SK-N-SH treated with all-trans-retinoic acid at 6 μM for 48 hours (cell line): ENCODE data around the gene SNRPA1.

Source experiments
- ATAC-seq: fragments of 200-7000 bp; cut with Tn5 transposase; 3 replicates; pipeline ENCODE4 v1.9.1; 2020; ENCODE audit warnings: mild to moderate bottlenecking, moderate library complexity
- BACH2 ChIP-seq: fragments of 250-450 bp; sonication (Bioruptor Pico); IDR thresholded peaks from 2 replicates; pipeline ENCODE4 v1.9.0; 2021; ENCODE audit warnings: mild to moderate bottlenecking, borderline replicate concordance
- CREB5 ChIP-seq: fragments of 250-450 bp; sonication (Bioruptor Pico); IDR thresholded peaks from 2 replicates; pipeline ENCODE4 v1.5.1; 2020; ENCODE audit warnings: low read depth, mild to moderate bottlenecking, moderate library complexity
- CSDC2 ChIP-seq: fragments of 250-450 bp; sonication (Bioruptor Pico); IDR thresholded peaks from 2 replicates; pipeline ENCODE4 v1.5.0; 2020; ENCODE audit warnings: mild to moderate bottlenecking, moderate library complexity
- ESRRG ChIP-seq: fragments of 250-450 bp; sonication (Bioruptor Pico); IDR thresholded peaks from 2 replicates; pipeline ENCODE4 v1.6.1; 2021; ENCODE audit warnings: mild to moderate bottlenecking
- GLIS3 ChIP-seq: fragments of 250-450 bp; sonication (Bioruptor Pico); IDR thresholded peaks from 2 replicates; pipeline ENCODE4 v1.5.0; 2020; ENCODE audit warnings: mild to moderate bottlenecking, moderate library complexity
- ISL1 ChIP-seq: fragments of 250-450 bp; sonication (Bioruptor Pico); IDR thresholded peaks from 2 replicates; pipeline ENCODE4 v2.1.2; 2022; ENCODE audit warnings: mild to moderate bottlenecking, moderate library complexity
- OSR1 ChIP-seq: fragments of 250-450 bp; sonication (Bioruptor Pico); IDR thresholded peaks from 2 replicates; pipeline ENCODE4 v1.8.0; 2022; ENCODE audit warnings: moderate library complexity, mild to moderate bottlenecking, inconsistent platforms
- PPARA ChIP-seq: fragments of 250-450 bp; sonication (Bioruptor Pico); IDR thresholded peaks from 2 replicates; pipeline ENCODE4 v1.5.0; 2020; ENCODE audit warnings: mild to moderate bottlenecking, borderline replicate concordance
- RARB ChIP-seq: fragments of 250-450 bp; sonication (Bioruptor Pico); IDR thresholded peaks from 2 replicates; pipeline ENCODE4 v1.8.0; 2021; ENCODE audit warnings: mild to moderate bottlenecking, moderate library complexity
- SNAI2 ChIP-seq: fragments of 250-450 bp; sonication (Bioruptor Pico); IDR thresholded peaks from 2 replicates; pipeline ENCODE4 v1.5.0; 2020; ENCODE audit warnings: mild to moderate bottlenecking, moderate library complexity
- TOX ChIP-seq: fragments of 250-450 bp; sonication (Bioruptor Pico); IDR thresholded peaks from 2 replicates; pipeline ENCODE4 v1.8.0; 2021; ENCODE audit warnings: mild to moderate bottlenecking, moderate library complexity, borderline replicate concordance
- TSHZ2 ChIP-seq: fragments of 250-450 bp; sonication (Bioruptor Pico); IDR thresholded peaks from 2 replicates; pipeline ENCODE4 v1.5.0; 2020; ENCODE audit warnings: mild to moderate bottlenecking, moderate library complexity
- ZC3H10 ChIP-seq: fragments of 250-450 bp; sonication (Bioruptor Pico); IDR thresholded peaks from 2 replicates; pipeline ENCODE4 v1.5.1; 2021; ENCODE audit warnings: mild to moderate bottlenecking, moderate library complexity
- ZFP3 ChIP-seq: fragments of 250-450 bp; sonication (Bioruptor Pico); IDR thresholded peaks from 2 replicates; pipeline ENCODE4 v1.5.0; 2020; ENCODE audit warnings: mild to moderate bottlenecking, moderate library complexity
- ZFP30 ChIP-seq: fragments of 450-650 bp; formaldehyde crosslinking; IDR thresholded peaks from 2 replicates; pipeline ENCODE4 v1.5.0; 2022; ENCODE audit warnings: mild to moderate bottlenecking, moderate library complexity
- ZNF565 ChIP-seq: fragments of 450-650 bp; formaldehyde crosslinking; conservative IDR thresholded peaks from 2 replicates; pipeline ENCODE4 v1.5.0; 2020; ENCODE audit warnings: low read depth, mild to moderate bottlenecking, moderate library complexity
- ZNF70 ChIP-seq: fragments of 450-650 bp; formaldehyde crosslinking; IDR thresholded peaks from 2 replicates; pipeline ENCODE4 v1.5.0; 2020; ENCODE audit warnings: mild to moderate bottlenecking, moderate library complexity
- ZNF8 ChIP-seq: fragments of 450-650 bp; formaldehyde crosslinking; IDR thresholded peaks from 2 replicates; pipeline ENCODE4 v1.5.0; 2020; ENCODE audit warnings: mild to moderate bottlenecking, moderate library complexity
- TF ChIP-seq, protein P1 (sequence below): fragments of 250-450 bp; sonication (Bioruptor Pico); IDR thresholded peaks from 2 replicates; pipeline ENCODE4 v1.8.0; 2021; ENCODE audit warnings: low read depth, mild to moderate bottlenecking, moderate library complexity, borderline replicate concordance
- TF ChIP-seq, protein P2 (sequence below): fragments of 250-450 bp; sonication (Bioruptor Pico); IDR thresholded peaks from 2 replicates; pipeline ENCODE4 v1.8.0; 2020; ENCODE audit warnings: mild to moderate bottlenecking, moderate library complexity, borderline replicate concordance

The SNRPA1 gene

GRCh38 chr15:101303408-101303807 is 8.4 kb upstream of the SNRPA1 start (continued):
- TF ChIP-seq OSR1 (CRISPR knock-in tag) (no peak), ZC3H10 (CRISPR knock-in tag) (no peak), ISL1 (no peak), CSDC2 (CRISPR knock-in tag) (no peak), PPARA (no peak), RARB (CRISPR knock-in tag) (no peak), TOX (CRISPR knock-in tag) (no peak)

DNA sequence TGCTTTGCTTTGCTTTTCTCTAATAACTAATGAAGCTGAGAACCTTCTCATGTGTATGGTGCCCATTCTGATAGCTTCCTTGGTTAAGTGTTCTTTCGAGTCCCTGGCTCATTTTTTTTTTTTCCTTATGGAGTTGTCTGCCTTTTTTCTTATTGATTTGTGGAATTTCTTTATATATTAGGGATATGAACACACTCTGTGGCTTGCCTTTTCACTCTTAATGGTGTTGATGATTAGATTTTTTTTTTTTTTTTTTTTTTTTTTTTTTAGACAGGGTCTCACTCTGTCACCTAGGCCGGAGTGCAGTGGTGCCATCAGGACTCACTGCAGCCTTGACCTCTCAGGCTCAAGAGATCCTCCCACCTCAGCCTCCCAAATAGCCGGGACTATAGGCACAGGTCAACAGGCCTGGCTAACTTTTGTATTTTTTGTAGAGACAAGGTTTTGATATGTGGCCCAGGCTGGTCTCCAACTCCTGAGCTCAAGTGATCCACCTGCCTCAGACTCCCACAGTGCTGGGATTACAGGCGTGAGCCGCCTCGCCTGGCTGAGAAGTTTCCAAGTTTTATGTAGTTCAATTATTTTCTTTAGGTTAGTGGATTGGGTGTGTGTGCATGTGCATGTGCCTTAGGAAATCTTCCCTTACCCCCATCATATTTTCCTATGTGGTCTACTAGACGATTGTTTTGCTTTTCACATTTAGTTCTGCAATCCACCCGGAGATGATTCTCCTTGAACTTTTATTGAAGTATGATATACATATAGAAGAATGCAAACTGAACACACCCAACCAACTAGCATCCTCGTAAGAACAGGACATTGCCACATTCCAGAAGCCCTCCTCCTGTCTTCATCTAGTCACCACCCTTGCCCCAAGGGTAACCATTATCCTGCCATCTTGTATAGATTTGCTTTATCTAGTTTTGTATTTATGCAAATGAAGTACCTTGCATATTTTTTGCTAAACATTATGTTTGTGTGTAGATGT is 1.7 kb upstream of the SNRPA1 start:
- TF ChIP-seq, protein P1, sequence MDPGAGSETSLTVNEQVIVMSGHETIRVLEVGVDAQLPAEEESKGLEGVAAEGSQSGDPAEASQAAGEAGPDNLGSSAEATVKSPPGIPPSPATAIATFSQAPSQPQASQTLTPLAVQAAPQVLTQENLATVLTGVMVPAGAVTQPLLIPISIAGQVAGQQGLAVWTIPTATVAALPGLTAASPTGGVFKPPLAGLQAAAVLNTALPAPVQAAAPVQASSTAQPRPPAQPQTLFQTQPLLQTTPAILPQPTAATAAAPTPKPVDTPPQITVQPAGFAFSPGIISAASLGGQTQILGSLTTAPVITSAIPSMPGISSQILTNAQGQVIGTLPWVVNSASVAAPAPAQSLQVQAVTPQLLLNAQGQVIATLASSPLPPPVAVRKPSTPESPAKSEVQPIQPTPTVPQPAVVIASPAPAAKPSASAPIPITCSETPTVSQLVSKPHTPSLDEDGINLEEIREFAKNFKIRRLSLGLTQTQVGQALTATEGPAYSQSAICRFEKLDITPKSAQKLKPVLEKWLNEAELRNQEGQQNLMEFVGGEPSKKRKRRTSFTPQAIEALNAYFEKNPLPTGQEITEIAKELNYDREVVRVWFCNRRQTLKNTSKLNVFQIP (CRISPR knock-in tag): no peak
- no peak for TF ChIP-seq SNAI2 (CRISPR knock-in tag)
- ATAC-seq: no peak

DNA sequence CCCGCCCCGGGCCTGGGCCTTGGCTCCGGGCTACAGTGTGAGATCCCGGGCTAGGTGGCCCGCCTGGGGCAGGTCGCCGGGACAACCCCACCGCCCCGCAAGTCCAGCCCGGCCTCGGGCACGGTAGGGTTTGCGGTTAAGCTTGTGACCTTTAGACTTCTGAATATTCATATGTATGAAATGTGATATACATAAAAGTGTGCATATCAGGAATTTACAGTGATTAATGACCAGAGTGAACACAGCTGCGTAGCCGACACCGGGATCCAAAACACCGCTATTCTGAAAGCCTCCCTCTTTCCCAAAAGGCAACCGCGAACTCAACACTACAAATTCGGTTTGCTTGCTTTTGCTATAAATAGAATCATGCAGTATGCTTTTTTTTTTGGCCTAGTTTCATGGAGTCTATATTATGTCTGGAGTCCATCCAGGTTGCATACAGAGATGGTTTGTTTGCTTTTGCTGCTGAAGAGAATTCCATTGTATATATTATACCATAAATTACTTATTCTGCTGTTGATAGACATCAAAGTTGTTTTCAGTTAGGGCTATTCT is 636 bp upstream of the SNRPA1 start:
- TF ChIP-seq ZFP3: no peak
- no peak for TF ChIP-seq GLIS3 (CRISPR knock-in tag)
- TF ChIP-seq PPARA: no peak
- TF ChIP-seq ZC3H10 (CRISPR knock-in tag): no peak
- no peak for TF ChIP-seq ZFP30 (CRISPR knock-in tag)
- no peak for TF ChIP-seq TOX (CRISPR knock-in tag)
- TF ChIP-seq ZNF8 (CRISPR knock-in tag): no peak
- TF ChIP-seq, protein P2, sequence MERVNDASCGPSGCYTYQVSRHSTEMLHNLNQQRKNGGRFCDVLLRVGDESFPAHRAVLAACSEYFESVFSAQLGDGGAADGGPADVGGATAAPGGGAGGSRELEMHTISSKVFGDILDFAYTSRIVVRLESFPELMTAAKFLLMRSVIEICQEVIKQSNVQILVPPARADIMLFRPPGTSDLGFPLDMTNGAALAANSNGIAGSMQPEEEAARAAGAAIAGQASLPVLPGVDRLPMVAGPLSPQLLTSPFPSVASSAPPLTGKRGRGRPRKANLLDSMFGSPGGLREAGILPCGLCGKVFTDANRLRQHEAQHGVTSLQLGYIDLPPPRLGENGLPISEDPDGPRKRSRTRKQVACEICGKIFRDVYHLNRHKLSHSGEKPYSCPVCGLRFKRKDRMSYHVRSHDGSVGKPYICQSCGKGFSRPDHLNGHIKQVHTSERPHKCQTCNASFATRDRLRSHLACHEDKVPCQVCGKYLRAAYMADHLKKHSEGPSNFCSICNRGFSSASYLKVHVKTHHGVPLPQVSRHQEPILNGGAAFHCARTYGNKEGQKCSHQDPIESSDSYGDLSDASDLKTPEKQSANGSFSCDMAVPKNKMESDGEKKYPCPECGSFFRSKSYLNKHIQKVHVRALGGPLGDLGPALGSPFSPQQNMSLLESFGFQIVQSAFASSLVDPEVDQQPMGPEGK: no peak
- TF ChIP-seq CREB5 (CRISPR knock-in tag): no peak
- TF ChIP-seq RARB (CRISPR knock-in tag): no peak
- TF ChIP-seq BACH2 (CRISPR knock-in tag): no peak
- TF ChIP-seq ZNF70 (CRISPR knock-in tag): no peak
- TF ChIP-seq, protein P1 (CRISPR knock-in tag): no peak
- no peak for TF ChIP-seq ESRRG (CRISPR knock-in tag)
- no peak for TF ChIP-seq ZNF565 (CRISPR knock-in tag)
- TF ChIP-seq TSHZ2 (CRISPR knock-in tag): no peak
- no peak for TF ChIP-seq ISL1
- TF ChIP-seq, all 23 proteins: peak for 0
- no peak for ATAC-seq
